ENCODE data around the gene LRRC74B. TPM values are rescaled to one million over a fixed set of nuclear protein-coding genes. Genes with fewer than 3 reads are reported as not detected.
A peak's percentile ranks its signal among the peaks of the same experiment; 100 is the strongest.

The LRRC74B gene
- total RNA-seq, 1 donor from 2014 or later: 3.6 TPM

DNA sequence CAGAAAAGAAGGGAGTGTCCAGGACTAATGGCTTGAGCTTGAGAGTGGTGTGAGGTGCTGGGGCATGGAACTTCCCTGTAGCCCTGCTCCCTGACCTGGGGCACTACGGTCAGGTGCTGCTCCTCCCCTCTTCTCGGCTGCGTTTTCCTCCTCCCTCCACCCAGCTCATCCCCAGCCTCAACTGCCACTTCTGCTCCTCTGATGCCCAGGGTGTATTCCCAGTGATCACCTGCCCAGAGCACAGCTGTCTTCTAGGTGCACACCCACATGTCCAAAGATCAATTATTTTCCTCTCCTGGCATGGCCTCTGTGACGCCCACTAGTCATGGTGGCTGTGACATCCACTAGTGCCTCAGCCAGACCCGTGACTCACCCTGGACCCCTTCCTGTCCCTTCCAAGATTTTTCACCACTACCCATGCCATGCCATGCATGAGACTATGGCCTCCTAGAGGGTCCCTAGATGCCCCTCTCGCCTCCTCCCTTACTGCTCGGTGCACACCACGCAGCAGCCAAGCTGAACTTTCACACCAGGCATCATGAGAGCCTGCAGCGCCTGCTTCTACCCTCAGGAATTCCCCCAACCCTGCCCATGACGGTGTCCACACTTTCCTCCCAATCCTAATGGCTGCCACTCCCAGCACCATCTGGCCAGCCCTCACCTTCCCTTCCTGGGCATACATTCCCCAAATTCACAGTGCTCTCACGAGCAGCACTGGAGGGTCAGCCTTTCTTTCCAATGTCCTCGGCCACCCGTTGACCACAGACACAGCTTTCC, 28.9 kb upstream of the LRRC74B start:
- H3K27ac ChIP-seq: no peak overlapping the region
- ATAC-seq: no peak

DNA sequence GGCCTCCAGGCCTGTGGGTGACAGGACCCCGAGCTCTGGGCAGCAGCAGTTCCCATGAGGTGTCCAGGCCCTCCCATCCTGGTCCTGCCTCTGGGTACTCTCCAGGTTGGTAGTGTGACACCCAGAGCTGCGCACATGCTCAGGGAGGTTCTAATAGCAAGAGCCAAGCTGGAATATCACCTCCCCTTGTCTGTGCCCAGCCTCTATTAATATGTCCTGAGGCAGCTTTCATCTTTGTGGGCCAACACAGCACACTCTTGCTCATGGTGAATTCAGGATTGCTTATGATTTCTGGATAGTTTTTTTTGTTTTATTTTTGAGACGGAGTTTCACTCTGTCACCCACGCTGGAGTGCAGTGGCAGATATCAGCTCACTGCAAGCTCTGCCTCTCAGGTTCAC, 27.4 kb upstream of the LRRC74B start:
- no peaks in the 10 kb centered on the region for H3K9me3 ChIP-seq
- no peaks in the 10 kb centered on the region for H3K36me3 ChIP-seq
- H3K4me3 ChIP-seq: no peak overlapping the region
- no peaks in the 10 kb centered on the region for H3K27me3 ChIP-seq (ENCODE audit: low read depth)
- intact Hi-C loops (cut with DNase I): no loop called here
- TF ChIP-seq, protein P1, sequence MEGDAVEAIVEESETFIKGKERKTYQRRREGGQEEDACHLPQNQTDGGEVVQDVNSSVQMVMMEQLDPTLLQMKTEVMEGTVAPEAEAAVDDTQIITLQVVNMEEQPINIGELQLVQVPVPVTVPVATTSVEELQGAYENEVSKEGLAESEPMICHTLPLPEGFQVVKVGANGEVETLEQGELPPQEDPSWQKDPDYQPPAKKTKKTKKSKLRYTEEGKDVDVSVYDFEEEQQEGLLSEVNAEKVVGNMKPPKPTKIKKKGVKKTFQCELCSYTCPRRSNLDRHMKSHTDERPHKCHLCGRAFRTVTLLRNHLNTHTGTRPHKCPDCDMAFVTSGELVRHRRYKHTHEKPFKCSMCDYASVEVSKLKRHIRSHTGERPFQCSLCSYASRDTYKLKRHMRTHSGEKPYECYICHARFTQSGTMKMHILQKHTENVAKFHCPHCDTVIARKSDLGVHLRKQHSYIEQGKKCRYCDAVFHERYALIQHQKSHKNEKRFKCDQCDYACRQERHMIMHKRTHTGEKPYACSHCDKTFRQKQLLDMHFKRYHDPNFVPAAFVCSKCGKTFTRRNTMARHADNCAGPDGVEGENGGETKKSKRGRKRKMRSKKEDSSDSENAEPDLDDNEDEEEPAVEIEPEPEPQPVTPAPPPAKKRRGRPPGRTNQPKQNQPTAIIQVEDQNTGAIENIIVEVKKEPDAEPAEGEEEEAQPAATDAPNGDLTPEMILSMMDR (IDR thresholded peaks at IDR 0.05): no peak
- peaks cover 18% of the 10 kb centered on the region for H3K4me1 ChIP-seq
- no peak for DNase-seq
- no peak overlapping the region for H3K27ac ChIP-seq
- no peak for ATAC-seq

More for the DNA sequence above, 28.9 kb upstream of the LRRC74B start:
- intact Hi-C loops (cut with DNase I): no loop called here
- H3K4me3 ChIP-seq: no peak overlapping the region
- peaks cover 18% of the 10 kb centered on the region for H3K4me1 ChIP-seq
- H3K27me3 ChIP-seq (ENCODE audit: low read depth): no peaks in the 10 kb centered on the region
- TF ChIP-seq, protein P1 (IDR thresholded peaks at IDR 0.05): no peak
- DNase-seq: no peak
- H3K36me3 ChIP-seq: no peaks in the 10 kb centered on the region
- no peaks in the 10 kb centered on the region for H3K9me3 ChIP-seq

DNA sequence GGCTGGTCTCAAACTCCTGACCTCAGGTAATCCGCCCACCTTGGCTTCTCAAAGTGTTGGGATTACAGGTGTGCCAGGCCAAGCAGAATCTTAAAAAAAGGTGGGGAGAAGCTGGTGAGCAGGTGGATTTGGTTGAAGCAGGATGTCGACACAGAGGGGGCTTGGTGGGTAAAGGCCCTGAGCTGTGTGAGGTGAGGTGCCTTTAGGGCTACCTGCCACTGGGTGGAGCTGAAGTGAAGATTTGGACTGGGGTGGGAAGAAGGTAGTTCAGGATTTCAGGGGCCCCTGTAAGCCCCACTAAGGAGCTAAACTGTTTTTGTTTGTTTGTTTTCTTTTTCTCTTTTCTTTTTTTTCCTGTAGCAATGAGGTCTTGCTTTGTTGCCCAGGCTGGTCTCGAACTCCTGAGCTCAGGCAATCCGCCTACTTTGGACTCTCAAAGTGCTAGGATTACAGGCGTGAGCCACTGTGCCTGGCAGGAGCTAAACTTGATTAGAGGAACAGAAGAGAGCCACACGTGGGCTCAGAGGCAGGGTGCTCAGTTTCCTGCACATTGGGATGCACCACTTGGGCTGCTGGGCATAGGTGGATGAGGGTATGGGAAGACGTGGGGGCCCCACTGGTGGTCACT, 24.8 kb upstream of the LRRC74B start:
- H3K27me3 ChIP-seq (ENCODE audit: low read depth): no peaks in the 10 kb centered on the region
- H3K4me3 ChIP-seq: no peak overlapping the region
- TF ChIP-seq, protein P1 (IDR thresholded peaks at IDR 0.05): peak; percentile 16
- H3K27ac ChIP-seq: no peak overlapping the region
- no peak for DNase-seq
- intact Hi-C loops (cut with DNase I): no loop called here
- H3K36me3 ChIP-seq: no peaks in the 10 kb centered on the region
- no peaks in the 10 kb centered on the region for H3K9me3 ChIP-seq
- no peak for ATAC-seq
- no peaks in the 10 kb centered on the region for H3K4me1 ChIP-seq

DNA sequence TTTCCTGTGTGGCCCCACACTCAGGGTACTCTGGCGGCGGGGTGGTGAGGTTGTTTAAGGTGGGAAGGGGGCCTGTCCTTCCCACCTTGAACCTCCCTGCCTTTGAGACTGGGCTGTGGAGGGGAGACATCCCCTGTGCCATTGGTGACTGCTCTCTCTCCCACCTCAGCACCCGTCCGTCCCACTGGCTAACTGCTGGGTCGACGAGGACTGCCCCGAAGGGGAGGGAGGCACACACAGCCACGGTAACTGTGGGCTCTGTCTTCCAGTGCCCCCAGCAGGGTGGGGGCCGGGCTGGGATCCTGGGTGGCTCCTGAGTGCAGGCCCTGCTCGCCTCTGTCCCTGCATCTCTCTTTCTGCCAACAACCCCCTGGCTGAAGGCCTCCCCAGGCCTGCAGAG, 23.2 kb upstream of the LRRC74B start:
- no peak for ATAC-seq
- no peak for DNase-seq

DNA sequence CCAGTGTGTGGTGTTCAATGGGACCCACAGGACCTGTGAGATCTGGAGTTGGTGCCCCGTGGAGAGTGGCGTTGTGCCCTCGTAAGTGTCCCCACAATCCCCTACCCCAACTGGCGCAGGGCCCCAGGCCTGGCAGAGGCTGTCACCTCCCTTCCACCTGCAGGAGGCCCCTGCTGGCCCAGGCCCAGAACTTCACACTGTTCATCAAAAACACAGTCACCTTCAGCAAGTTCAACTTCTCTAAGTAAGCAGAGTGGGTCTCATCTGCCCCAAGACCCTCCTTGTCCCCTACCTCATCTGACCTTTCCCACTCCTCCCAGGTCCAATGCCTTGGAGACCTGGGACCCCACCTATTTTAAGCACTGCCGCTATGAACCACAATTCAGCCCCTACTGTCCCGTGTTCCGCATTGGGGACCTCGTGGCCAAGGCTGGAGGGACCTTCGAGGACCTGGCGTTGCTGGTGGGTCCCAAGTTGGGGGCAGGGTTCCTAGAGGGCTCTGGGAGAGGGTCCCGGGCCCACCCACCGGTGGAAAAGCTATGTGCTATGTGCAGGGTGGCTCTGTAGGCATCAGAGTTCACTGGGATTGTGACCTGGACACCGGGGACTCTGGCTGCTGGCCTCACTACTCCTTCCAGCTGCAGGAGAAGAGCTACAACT, 22.7 kb upstream of the LRRC74B start:
- DNase-seq (no peak), ATAC-seq (no peak)
- intact Hi-C loops (cut with DNase I): no loop called here
- Histone ChIP-seq H3K9me3 (no peaks in the 10 kb centered on the region), H3K27me3 (ENCODE audit: low read depth) (no peaks in the 10 kb centered on the region), H3K36me3 (no peaks in the 10 kb centered on the region), H3K4me3 (no peak overlapping the region), H3K27ac (no peak overlapping the region), H3K4me1 (no peaks in the 10 kb centered on the region)
- TF ChIP-seq, protein P1 (IDR thresholded peaks at IDR 0.05): no peak

More for the DNA sequence above, 23.2 kb upstream of the LRRC74B start:
- TF ChIP-seq, protein P1 (IDR thresholded peaks at IDR 0.05): no peak
- Histone ChIP-seq H3K4me3 (no peak overlapping the region), H3K27me3 (ENCODE audit: low read depth) (no peaks in the 10 kb centered on the region), H3K9me3 (no peaks in the 10 kb centered on the region), H3K36me3 (no peaks in the 10 kb centered on the region), H3K27ac (no peak overlapping the region), H3K4me1 (no peaks in the 10 kb centered on the region)
- intact Hi-C loops (cut with DNase I): no loop called here

Measured in lower lobe of right lung (tissue), 2 donors.